GM15510 (cell line): ENCODE measurements around the gene GOLGB1.

Experiments
- POLR2A ChIP-seq: IDR thresholded peaks from 3 replicates; pipeline ENCODE4 v1.6.1; 2011; ENCODE audit warnings: borderline replicate concordance; ENCODE audit not compliant: insufficient read length; ENCODE audit errors: extremely low read depth

GOLGB1 gene

DNA sequence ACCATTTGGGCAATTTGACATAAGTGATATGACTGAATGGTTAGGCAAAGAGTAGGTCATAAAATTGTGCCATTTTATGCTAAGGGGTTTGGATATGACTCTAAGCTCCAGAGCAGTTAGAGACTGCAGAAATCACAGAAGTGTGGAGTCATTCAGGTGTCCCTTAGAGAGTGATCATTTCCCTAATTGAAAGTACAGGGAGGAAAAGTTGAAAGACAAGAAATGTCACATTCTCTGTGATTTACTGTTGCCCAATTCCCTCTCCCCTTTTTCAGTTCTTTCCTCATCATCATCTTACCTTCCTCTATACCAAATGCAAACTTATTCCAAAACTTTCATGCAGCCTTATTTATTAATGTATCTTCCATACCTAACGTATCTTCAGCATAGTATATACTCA lies 2.7 kb upstream of the GOLGB1 start:
- TF ChIP-seq POLR2A: no peak

DNA sequence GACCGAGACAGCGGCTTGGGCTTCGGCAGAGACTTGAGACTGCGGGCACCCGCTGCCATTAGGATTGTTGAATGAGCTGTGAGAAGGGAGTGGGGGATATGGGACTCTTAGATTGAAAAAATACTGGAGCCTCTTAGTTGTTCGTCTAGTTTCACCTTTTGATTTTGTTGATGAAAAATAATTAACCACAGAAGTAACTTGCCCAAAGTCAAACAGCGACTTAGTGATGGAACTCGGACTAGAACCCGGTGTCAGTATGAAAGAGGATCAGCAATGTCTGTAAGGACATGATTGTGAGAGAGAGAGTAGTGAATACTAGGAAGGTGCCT lies 510 bp upstream of the GOLGB1 start:
- no peak for TF ChIP-seq POLR2A

- TF ChIP-seq POLR2A: no peak
These were observed 763 bp downstream of the GOLGB1 start for GRCh38 chr3:121748680-121749275.

DNA sequence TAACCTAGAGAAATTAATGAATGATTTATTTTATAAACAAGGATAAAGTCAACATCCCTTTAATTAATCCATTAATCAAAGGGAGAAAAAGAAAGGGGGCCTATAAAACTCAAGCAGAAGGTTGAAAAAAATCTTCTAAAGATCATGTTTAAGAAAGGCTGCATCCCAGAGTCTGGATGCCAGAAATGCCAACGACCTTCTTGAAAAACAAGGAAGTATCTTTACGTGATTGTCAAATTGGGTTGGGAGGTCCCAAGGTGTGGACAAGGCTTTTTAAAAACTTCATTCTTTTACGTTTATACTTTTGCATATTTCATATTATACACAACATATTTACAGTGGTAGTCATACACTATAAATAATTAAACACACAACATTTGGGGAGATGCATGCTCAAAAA lies 1.6 kb downstream of the GOLGB1 start:
- TF ChIP-seq POLR2A: no peak

DNA sequence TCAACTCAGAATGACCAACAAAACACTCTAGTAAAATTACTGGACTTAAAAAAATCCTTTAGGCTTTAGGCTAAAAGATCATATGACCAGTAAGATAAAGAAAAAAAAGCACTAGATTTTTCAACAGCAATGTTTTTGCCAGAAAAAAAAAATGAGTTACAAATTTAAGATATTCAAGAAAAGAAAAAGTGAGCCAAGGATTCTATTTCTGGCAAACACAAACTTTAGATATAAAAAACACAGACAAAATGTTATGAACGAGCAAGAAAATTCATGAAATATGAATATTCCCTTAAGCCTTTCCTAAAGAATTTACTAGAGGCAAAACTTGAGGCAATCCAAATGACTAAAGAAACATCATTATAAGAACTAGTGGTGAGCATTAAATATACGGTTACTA lies 8.6 kb downstream of the GOLGB1 start:
- TF ChIP-seq POLR2A: no peak

- no peak for TF ChIP-seq POLR2A
These were observed 9.6 kb downstream of the GOLGB1 start for GRCh38 chr3:121739902-121740301.

GRCh38 chr3:121737644-121738043 lies 11.9 kb downstream of the GOLGB1 start:
- no peak for TF ChIP-seq POLR2A

GRCh38 chr3:121736112-121736511 lies 13.4 kb downstream of the GOLGB1 start:
- no peak for TF ChIP-seq POLR2A

- no peak for TF ChIP-seq POLR2A
These were observed 14.4 kb downstream of the GOLGB1 start for GRCh38 chr3:121735047-121735696.

- TF ChIP-seq POLR2A: no peak
These were observed 18.4 kb downstream of the GOLGB1 start for GRCh38 chr3:121730940-121731687.

DNA sequence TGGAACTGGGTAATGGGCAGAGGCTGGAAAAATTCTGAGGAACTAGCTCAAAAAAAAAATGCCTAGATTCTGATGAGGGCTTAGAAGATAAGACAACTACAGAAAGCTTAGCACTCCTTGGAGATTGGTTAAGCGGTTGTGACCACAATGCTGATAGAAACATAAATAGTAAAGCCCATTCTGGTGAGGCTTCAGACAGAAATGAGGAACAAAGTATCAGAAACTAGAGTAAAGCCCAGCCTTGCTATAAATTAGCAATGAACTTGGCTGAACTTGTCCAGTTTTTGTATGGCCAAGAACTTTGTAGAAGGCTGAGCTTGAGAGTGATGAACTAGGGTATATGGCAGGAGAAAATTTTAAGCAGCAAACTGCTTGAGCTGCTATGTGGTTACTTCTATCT lies 25.4 kb downstream of the GOLGB1 start:
- no peak for TF ChIP-seq POLR2A

DNA sequence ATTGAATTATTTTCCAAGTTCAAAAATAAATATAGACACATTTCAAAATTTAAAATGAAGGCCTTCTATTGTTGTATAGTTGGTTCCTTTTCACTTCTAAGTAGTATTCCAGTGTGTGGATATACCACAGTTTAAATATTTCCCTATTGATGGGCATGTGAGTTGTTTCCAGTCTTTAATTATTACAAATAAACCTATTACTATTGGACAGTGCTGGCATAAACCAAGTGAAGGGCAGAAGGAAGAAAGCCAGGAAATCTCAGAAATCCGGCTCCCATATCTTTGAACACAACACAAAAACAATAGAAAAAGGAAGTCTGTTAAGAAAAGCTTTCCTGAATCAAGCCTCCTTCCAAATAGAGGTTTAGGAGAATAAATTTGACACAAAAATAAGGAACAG lies 26.1 kb downstream of the GOLGB1 start:
- TF ChIP-seq POLR2A: no peak

GRCh38 chr3:121722411-121722810 lies 27.1 kb downstream of the GOLGB1 start:
- no peak for TF ChIP-seq POLR2A

- no peak for TF ChIP-seq POLR2A
These were observed 29.4 kb downstream of the GOLGB1 start for GRCh38 chr3:121720163-121720562.

DNA sequence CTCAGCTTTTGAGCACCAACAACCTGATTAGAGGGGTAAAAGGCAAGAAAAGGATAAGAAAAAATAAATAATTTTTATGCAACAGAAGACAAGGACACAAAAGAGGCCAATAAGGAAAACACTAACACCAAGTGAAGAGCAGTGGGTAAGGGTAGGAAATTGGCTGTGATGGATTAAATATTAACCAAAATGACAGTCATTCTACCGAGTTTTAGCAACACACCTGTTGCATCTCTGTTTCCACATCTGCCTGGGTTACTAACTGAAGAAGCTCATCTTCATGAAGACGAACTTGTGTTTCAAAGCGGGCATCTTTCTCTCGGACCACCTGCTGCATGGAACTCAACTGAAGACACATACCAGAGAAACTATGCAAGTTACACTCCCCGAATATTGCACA lies 30.1 kb downstream of the GOLGB1 start:
- TF ChIP-seq POLR2A: no peak
